D721Med (cell line): ENCODE measurements around the gene LPCAT2.

Experiments used
- DNase-seq: peaks from one replicate; pipeline ENCODE4 v3.0.0; 2011; ENCODE audit warnings: low spot score; ENCODE audit not compliant: insufficient read length
- FAIRE-seq: peaks from 2 replicates; lab custom pipeline; 2011; peaks lifted over from hg19 to GRCh38; lab: Jason Lieb, UNC
- CTCF ChIP-seq: IDR thresholded peaks from 2 replicates; pipeline ENCODE4 v1.5.1; 2012; ENCODE audit warnings: mild to moderate bottlenecking, control low read depth; ENCODE audit not compliant: insufficient read depth; ENCODE audit errors: missing control alignments

LPCAT2 gene

GRCh38 chr16:55570159-55570558, 61.3 kb downstream of the LPCAT2 start:
- DNase-seq (no peak), FAIRE-seq (no peak)
- TF ChIP-seq CTCF: no peak

- no peak for TF ChIP-seq CTCF
- DNase-seq: no peak
- no peak for FAIRE-seq
Observed at GRCh38 chr16:55571191-55571897, 62.5 kb downstream of the LPCAT2 start.

- no peak for DNase-seq
- FAIRE-seq: no peak
- TF ChIP-seq CTCF: no peak
Observed at GRCh38 chr16:55572439-55572838, 63.6 kb downstream of the LPCAT2 start.

GRCh38 chr16:55574811-55575210, 65.9 kb downstream of the LPCAT2 start:
- DNase-seq (no peak), FAIRE-seq (no peak)
- TF ChIP-seq CTCF: no peak

GRCh38 chr16:55575496-55575895, 66.6 kb downstream of the LPCAT2 start:
- TF ChIP-seq CTCF: no peak
- DNase-seq (no peak), FAIRE-seq (no peak)

GRCh38 chr16:55576384-55576783, 67.5 kb downstream of the LPCAT2 start:
- DNase-seq: no peak
- no peak for TF ChIP-seq CTCF
- FAIRE-seq: no peak

GRCh38 chr16:55577887-55578286, 69.0 kb downstream of the LPCAT2 start:
- no peak for TF ChIP-seq CTCF
- no peak for FAIRE-seq
- DNase-seq: no peak
